NCI-H2107 treated with DMSO at 0.1 percent for 48 hours (cell line): ENCODE data around the gene PTTG1IP.

ENCODE experiments used
- DNase-seq: peaks from one replicate; lab custom pipeline; 2025; ENCODE audit not compliant: unreplicated experiment; lab: John Stamatoyannopoulos, UW

The PTTG1IP gene

DNA sequence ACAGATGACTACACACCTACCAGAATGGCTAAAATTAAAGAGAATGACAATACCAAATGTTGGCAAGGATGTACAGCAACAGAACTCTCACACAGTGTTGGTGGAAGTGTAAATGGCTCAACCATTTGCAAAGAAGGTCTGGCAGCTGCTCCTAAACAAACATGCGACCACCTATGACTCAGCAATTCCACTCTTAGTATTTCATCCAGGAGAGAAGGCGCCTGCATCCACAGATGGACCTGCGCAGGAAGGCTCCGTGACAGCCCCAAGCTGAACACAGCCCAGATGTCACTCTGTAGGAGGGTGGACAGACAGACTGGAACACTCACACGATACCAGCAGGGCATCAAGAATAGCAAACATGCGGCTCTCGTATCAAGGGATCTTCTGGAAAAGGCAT lies 6.7 kb downstream of the PTTG1IP start:
- no peak for DNase-seq

DNA sequence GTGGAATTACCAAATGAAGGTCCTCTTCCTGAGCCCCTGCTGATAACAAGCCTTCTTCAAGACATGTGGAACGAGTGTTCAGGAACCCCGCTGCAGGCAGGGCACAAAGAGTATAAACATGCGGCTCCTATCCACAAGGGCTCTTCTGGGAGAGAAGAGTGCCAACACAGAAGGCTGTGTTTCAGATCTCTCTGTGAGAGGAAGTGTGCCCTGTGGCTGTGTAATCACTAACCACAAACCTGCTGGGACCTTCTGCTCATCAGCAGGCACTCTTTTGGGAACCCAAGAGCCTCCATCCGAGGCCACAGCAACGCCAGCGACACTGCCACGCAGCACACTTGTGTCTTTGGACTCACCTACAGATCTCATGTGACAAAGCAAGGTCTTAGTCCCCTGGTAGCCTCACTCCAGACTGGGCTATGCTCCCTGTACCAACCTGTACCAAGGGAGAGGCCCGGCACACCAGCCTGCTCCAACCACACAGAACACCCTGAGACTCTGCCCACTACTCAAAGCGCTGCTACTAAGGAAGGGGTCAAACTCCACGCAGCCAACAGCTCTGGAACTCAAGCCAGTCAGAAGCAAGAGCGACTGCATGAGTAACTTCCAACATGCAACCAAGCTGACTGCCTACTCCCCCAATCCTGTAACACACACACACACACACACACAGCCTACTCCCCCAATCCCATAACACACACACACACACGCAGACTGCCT lies 7.8 kb downstream of the PTTG1IP start:
- DNase-seq, result no peak

DNA sequence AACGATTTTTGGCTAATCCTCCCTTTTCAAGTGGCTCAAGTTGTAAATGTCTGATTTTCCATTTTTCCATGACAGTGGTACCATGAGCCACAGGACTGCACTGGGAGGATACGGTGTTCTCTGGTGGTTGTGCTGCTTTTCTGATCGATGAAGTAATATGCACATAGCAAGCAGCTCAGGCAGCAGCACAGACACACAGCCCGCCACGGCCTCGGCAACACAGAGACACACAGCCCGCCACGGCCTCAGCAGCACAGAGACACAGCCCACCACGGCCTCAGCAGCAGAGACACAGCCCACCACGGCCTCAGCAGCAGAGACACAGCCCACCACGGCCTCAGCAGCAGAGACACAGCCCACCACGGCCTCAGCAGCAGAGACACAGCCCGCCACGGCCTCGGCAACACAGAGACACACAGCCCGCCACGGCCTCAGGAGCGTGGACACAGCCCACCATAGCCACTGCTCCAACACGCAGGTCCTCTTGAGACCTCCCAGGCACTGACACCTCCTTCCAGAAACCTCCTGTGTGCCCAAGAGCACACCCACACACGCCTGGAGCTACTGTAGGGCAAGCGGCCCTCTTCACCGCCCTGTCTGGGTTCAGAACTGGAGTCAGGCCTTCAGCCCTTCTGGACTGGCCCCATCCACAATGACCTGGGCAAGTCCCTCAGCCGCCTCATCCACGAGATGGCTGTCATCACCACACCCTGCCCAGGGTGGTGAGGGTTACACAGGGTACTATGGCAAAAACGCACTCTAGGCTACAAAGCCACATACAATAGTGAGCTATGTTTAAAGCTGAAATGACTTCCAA lies 10.4 kb downstream of the PTTG1IP start:
- no peak for DNase-seq

DNA sequence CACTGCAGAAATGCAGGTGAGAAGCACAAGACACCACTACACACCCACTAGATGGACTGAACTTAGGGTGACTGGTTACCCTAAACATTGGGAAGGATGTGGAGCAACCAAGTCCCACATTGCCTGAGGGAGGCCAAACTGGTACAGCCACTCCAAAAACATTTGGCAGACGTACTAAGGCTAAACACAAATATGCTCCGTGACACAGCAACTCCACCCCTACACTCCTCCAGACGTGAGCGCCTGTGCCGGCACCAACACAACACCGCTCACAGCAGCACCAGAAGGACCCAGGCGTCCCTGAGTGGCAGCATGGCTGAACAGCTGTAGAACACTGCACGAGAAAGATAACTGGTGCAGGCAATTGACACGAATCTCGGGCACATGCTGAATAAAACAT lies 14.7 kb downstream of the PTTG1IP start:
- no peak for DNase-seq

DNA sequence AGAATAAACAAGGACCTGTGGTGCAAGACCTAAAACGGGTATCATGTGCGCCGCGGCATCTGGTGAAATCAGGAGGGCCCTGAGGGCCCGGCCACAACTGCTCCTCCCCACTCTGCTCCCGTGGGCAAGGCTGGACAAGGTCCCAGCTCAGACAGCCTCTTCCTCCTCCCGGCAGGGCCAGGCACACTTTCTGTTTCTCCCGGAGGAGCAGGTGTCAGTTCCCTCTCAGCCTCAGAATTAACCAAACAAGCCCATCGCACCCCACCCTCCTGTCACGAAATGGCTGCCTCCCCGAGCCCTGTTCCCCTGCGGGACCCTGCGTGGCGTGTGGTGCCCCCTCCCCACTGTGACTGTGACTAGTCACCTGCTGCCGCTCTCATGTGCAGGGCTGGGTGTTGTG lies 15.2 kb downstream of the PTTG1IP start:
- no peak for DNase-seq

DNA sequence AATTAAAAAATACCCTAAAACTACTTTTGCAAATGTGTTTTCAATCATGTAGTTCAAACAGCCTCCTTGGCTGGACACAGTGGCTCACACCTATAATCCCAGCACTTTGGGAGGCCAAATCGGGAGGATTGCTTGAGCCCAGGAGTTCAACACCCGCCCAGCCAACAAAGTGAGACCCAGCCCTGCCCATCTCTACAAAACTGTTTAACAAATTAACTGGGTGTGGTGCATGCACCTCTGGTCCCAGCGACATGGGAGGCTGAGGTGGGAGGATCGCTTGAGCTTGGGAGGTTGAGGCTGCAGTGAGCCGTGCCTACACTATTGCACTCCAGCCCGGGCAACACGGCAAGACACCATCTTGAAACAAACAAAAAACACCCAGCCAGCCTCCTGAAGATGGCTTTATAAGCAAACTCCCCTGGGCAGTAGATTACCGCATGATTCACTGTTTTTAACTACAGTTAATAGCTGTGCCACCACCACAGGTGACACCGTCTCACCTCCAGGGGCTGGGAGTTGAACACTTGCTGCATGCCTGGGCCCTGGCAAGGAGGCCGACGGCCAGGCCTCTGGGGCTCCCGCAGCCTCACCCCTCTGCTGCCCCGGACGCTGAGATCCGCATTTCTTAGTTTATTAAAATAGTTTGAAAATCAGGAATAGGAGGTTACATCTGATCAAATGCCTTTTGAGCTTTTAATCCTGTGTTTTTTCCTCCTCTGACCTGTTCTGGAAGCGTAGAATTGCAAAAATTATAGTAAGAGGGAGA lies 16.2 kb downstream of the PTTG1IP start:
- no peak for DNase-seq

DNA sequence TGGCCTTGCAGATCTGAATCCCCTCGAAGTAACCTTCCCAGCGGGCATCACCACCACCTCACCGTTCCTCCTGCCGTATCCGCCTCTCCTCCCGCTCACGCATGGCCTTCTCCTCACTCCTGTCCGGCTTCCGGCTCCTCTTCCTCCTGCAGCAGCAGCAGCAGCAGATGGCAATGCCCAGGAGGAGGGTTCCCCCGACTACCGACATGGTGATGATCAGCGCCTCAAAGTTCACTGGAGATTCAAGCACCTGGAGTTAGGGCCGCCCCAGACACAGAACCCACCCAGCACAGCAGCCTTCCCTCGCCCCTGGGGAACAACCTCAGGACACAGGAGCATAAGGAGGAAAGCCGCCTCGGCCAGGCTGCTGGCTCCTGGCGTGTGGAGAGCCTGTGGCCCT lies 17.4 kb downstream of the PTTG1IP start:
- DNase-seq, result no peak

DNA sequence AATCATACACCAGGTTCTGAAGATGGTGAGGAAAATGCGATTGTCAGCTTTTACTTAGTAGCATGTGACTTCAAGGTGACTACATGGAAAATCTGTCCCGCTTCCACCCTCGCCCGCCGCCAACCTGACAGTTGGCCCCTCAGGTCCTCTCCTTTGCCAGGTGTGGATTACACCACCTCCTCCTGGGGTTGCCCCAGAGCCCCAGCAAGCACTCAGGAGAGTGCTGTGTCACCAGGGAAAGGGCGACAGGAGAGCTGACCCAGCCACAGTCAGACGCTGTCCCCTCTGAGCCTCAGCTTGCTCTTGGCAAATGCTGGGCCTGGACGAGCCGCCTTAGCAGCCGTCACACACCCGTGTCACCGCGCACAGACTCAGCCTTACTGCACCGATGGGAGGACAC lies 17.9 kb downstream of the PTTG1IP start:
- DNase-seq, result no peak

DNA sequence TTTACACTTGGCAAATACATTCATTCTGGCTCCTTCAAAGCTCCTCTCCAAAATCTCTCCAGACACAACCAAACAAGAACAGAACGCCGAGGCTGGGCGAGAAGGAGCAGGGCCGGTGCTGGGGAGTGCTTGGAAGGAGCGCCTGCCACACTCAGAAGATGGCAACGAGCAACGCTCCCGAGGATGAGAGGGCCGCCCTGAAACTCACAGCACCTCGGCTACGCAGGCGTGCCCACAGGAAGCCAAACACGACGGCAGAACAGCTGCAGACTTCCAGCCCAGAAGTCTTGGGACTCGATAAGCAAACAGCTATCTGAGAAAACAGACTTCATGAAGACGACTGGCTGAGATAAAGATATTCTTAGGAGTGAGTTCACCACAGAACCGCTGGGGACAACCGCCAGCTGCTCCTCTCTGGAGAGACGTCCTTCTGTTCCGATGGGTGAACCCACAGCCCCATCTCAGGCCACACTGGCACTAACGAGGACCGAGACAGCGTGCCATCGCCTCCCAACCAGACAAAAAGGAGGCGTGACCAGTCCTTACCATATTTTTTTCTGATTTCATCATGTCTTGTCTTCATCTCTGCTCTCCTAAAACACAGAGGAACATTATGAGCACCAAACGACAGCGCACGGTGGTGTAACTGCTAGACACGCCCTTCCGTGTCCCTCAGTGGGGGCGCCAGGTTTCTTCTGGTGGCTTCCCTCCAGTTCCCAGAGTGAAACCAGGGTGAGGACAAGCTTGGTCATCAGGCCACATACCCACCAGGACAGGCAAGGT lies 18.6 kb downstream of the PTTG1IP start:
- no peak for DNase-seq

DNA sequence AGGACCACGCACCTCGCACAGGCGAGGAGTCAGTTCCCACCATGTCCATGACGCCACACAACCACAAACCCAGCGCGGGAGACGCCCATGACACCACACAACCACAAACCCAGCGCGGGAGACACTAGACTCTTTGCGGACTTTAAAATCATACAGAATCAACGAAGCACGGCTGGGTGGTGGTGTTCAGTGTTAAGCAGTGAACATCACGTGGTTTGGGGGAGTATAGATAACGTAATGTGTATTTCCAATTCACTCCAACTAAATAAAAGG lies 19.2 kb downstream of the PTTG1IP start:
- DNase-seq, result no peak

DNA sequence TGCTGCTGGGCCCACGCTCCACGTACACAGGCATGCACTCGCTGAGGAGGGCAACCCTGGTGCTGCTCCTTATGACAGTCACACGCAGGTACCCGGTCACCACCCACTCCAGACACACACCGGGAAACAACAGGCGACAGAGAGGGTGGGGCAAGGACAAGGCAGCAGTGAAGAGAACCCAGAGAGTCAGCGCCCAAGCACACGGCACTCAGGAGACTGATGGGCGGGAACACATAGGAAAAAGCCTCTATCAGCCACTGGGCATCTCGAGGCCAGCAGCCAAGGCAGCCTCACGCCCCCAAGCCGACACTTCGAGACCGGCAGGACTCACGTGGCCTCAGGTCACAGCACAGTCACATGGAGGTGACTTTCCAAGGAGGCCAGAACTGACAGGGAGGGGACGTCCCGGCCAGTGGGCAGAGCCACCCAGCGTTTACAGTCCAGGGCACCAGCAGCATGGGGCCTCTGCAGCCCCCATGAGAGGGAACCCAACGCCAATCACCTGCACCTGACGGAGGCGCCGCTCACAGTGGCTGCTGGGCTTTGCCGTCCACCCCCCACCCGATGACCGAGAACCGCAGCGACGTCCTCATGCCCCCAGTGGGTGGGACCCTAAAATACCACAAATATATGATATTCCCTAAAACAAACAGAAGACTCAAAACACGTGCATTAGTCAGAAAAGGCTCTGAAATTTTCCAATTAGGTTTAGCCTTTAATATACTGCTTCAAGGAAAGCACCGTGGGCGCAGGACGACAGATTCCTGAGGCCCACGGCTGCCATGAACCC lies 19.7 kb downstream of the PTTG1IP start:
- no peak for DNase-seq

DNA sequence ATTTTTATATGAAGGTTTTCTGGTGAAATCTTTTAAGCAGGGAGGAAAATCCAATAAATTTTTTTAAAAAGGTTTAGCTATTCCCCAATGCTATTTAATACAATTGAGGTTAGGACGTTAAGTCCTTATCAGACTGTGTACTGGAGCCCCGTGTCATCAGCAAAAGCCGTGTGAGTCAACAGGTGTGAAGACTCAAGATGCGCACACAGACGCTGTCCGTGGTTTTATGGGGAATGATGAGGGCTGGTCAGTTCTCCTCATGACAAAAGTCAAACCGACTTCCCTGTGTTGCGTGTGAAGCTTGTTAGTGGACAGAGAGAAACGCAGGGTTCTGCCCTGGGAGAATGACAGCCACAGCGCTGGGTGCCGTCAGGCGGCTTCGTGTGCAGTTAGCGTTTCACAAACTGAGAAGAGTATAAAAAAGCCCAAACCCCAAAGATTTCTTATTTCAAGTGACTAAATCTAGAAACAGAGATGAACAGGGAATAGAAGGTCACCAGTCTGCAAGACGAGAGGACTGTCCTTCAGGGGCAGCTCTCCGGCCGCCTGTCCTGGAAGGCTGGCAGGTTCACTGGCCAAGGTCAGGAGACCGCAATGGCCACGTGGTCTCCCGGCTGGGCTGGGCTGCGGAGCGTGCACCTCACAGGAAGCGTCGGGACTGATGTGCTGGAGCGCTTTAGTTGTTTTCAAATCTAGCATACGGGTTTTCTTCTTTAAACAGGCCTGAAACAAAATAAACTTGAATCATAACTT lies 22.4 kb downstream of the PTTG1IP start:
- DNase-seq, result no peak

DNA sequence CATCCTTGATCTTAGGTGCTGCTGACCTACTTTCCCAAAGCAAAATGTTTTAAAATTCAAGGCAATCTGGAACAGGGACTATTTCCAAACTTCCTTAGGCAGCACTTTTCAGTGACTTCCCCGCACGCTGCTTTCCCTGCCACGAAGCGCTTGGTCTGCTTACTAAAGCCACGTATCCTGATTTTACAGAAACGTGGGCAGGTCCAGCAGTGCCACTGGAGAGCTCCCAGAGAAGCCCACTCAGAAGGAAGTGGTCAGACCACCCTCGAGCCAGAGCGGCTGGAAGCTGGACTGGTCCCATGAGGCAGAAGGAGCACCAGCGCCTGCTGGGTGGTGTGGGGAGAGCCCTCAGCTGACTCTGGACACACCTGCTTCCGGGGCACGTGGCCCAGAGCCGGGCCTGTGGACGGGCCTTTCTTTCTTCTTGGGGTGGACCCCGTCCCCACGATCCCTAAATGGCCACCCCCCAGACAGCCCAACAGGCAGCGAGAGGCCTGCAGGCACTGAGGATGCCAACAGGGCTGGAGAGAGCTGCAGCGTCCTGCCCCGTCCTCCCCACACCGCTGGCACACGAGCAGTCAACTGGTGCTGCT lies 23.2 kb downstream of the PTTG1IP start:
- no peak for DNase-seq

DNA sequence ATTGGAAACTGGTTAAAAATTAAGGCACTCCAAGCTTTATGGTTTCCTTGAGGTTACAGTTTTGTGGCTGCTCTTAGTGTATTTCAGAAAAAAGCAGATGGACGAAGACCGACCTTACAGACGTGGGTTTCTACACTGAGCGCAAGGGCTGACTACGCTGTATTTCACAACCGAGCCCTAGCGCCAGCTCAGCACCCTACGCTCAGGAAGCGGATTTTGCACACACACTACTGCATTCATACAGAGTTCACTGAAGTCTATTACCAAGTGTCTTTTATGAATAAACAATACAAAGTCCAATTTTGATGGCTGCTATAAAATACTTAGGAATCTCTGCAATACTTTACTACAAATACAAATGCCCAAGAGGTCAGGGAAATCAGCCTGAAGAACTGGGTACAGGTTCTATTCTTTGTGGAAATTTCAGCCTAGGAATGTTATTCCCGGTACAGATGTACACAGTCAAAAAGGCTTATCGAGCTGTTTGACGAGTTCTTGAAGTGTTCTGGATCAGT lies 23.8 kb downstream of the PTTG1IP start:
- no peak for DNase-seq

DNA sequence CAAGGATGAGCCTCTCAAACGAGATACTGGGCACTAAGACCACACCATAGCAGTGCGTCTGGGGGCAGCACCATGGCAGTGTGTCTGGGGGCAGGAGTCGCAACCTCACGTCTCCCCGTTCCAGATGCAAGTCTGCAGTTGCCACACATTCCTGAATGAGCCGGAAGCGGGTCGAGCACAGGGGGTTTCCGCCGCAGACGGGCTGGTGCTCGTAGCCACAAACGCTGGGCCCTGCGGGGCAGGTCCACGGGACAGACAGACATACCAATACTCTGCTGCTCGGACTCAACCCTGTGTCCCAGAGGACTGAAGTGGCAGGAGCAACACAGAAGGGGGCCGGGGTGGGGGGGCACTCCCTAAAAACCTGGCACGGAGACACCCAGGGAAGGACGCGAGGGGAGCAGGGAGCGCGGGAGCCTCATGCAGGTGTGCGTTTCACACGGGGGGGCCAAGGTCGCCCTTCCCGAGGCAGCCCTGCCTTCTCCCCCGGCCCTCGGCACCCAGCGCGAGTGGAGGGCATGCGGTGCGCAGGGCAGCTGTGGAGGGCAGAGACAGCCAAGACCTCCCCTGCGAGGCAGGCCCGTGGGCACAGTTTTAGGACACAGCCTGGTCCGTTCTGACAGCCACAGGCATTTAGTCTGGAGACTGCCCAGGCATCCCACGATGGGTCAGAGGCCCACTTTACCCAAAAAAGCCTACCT lies 24.5 kb downstream of the PTTG1IP start:
- DNase-seq, result no peak

DNA sequence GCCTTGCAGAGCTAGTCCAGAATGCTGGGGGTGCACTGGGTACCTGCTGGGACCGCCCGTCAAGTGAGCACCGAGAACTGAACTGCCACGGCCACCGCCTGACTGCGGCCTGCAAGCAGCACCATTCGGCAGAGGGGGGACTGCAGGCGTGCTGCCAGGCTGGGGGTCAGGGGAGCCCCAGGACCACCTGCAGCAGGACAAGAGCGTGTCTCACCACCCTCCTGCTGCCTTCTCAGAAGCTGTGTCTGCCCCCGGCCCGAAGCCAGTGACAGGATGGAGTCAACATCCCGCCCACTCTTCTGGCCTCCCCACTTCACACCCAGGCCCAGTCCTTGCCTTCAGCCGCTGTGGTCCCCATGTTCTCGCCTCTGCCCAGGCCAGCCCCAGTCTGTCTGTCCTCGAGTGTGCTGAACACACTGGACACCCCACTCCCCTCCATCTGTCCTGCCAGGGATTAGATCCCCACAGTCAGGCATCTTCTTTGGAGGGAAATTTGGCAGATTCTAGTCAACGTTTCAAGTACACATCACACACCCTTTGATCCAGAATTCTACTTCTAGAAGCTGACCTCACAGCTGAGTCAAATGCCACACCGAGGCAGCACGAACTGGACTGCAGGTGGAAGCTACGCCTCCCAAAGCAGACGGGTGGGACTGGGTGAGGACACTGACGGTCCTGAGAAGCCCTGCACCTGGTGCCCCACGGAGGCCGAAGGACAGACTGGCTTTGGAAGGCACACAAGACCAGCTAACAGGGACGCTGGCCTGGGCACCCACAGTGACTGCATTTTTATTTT lies 26.0 kb downstream of the PTTG1IP start:
- no peak for DNase-seq

DNA sequence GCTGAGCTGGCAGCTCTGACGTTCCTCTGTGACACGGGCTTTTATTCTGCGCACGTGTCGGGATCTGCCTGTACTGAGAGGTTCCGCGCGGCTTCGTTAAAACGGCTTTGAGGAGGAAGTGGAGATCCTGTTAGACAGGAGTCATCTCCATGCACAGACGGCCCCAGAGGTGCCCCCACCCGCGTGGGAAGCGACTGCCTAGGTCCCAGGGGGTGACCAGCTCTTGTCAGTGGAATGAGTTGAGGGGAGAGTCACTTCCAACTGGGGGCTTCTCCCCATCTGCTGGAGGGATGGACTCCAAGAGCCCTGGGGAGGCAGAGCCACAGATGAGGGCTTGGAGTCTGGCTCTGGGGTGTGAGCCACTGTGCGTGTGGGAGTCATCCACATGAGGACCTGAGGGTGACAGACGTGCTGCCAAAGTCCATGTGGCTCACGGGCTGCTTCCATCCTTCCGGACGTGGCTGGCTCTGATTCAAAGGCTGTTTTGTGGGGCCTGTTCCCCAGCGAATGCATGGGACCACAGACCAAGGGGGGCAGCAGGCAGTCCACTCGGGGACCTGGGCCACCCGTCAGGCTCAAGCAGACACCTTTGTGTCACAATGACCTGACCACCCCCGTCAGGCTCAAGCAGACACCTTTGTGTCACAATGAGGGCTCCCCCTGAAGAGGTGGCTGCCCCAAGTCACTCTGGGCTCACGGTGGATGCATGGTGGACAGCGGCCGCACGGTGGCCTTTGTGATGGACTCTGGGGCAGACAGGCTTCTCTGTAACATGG lies 26.8 kb downstream of the PTTG1IP start:
- no peak for DNase-seq
